Measurements from ENCODE around the gene GMPR.
"Not testable (repeated sequence)": the region's sequence is repeated elsewhere in the genome, so short reads cannot be mapped to it uniquely, and the experiment has no call there.

Gene GMPR

GRCh38 chr6:16243664-16244063, 5.3 kb downstream of the GMPR start:
- in situ Hi-C loops (cut with MboI; ENCODE audit: low sequenced_read_pairs): no loop called here

- in situ Hi-C loops (cut with MboI; ENCODE audit: low sequenced_read_pairs): no loop called here
Measured at GRCh38 chr6:16244446-16244845, 6.1 kb downstream of the GMPR start.

- in situ Hi-C loops (cut with MboI; ENCODE audit: low sequenced_read_pairs): no loop called here
Measured at GRCh38 chr6:16244869-16245451, 6.6 kb downstream of the GMPR start.

GRCh38 chr6:16248271-16248853, 10.0 kb downstream of the GMPR start:
- in situ Hi-C loops (cut with MboI; ENCODE audit: low sequenced_read_pairs): no loop called here

GRCh38 chr6:16249971-16250370, 11.6 kb downstream of the GMPR start:
- in situ Hi-C loops (cut with MboI; ENCODE audit: low sequenced_read_pairs): no loop called here

- in situ Hi-C loops (cut with MboI; ENCODE audit: low sequenced_read_pairs): no loop called here
Measured at GRCh38 chr6:16251706-16252105, 13.3 kb downstream of the GMPR start.

- in situ Hi-C loops (cut with MboI; ENCODE audit: low sequenced_read_pairs): no loop called here
Measured at GRCh38 chr6:16252686-16253299, 14.4 kb downstream of the GMPR start.

GRCh38 chr6:16253399-16254144, 15.2 kb downstream of the GMPR start:
- in situ Hi-C loops (cut with MboI; ENCODE audit: low sequenced_read_pairs): no loop called here

GRCh38 chr6:16254535-16254934, 16.1 kb downstream of the GMPR start:
- in situ Hi-C loops (cut with MboI; ENCODE audit: low sequenced_read_pairs): no loop called here

- in situ Hi-C loops (cut with MboI; ENCODE audit: low sequenced_read_pairs): no loop called here
Measured at GRCh38 chr6:16256781-16257180, 18.4 kb downstream of the GMPR start.

GRCh38 chr6:16257999-16258708, 19.8 kb downstream of the GMPR start:
- in situ Hi-C loops (cut with MboI; ENCODE audit: low sequenced_read_pairs): no loop called here

- in situ Hi-C loops (cut with MboI; ENCODE audit: low sequenced_read_pairs): no loop called here
Measured at GRCh38 chr6:16258709-16259075, 20.3 kb downstream of the GMPR start.

- in situ Hi-C loops (cut with MboI; ENCODE audit: low sequenced_read_pairs): not testable (repeated sequence)
Measured at GRCh38 chr6:16259604-16260003, 21.2 kb downstream of the GMPR start.

- in situ Hi-C loops (cut with MboI; ENCODE audit: low sequenced_read_pairs): not testable (repeated sequence)
Measured at GRCh38 chr6:16260602-16261001, 22.2 kb downstream of the GMPR start.

- in situ Hi-C loops (cut with MboI; ENCODE audit: low sequenced_read_pairs): not testable (repeated sequence)
Measured at GRCh38 chr6:16262773-16263172, 24.4 kb downstream of the GMPR start.

- in situ Hi-C loops (cut with MboI; ENCODE audit: low sequenced_read_pairs): not testable (repeated sequence)
Measured at GRCh38 chr6:16263464-16264099, 25.2 kb downstream of the GMPR start.

GRCh38 chr6:16264785-16265184, 26.4 kb downstream of the GMPR start:
- in situ Hi-C loops (cut with MboI; ENCODE audit: low sequenced_read_pairs): no loop called here

- in situ Hi-C loops (cut with MboI; ENCODE audit: low sequenced_read_pairs): no loop called here
Measured at GRCh38 chr6:16265351-16266341, 27.3 kb downstream of the GMPR start.

GRCh38 chr6:16267428-16268263, 29.3 kb downstream of the GMPR start:
- in situ Hi-C loops (cut with MboI; ENCODE audit: low sequenced_read_pairs): no loop called here

All from HL-60/S4 (cell line).